HepG2 (cell line): ENCODE measurements around the gene NLRC3. TPM values are rescaled to one million over a fixed set of nuclear protein-coding genes. Genes with fewer than 3 reads are reported as not detected.

Experiments used
- ETV6 ChIP-seq: sonication (generic); formaldehyde crosslinking; conservative IDR thresholded peaks from 2 replicates; pipeline ENCODE4 v1.4.0; 2020; ENCODE audit warnings: missing genetic modification reagents
- GATAD1 ChIP-seq: IDR thresholded peaks from 2 replicates; pipeline ENCODE4 v1.6.1; 2016; ENCODE audit warnings: missing genetic modification reagents, missing compliant biosample characterization
- GTF2F1 ChIP-seq: fragments of 150-350 bp; IDR thresholded peaks from 2 replicates; pipeline ENCODE4 v1.6.1; 2014; ENCODE audit warnings: low read length
- HNF4G ChIP-seq, 2 experiments: sonication (generic) in 1 of 2; formaldehyde crosslinking in 1 of 2; IDR thresholded peaks; 2 replicates each; pipeline versions ENCODE4 v1.4.0 to v1.6.1; 2011 to 2020; ENCODE audit warnings: borderline replicate concordance in 2 of 2, low read depth in 2 of 2, mild to moderate bottlenecking in 2 of 2, low read length in 1 of 2, missing genetic modification reagents in 1 of 2, moderate library complexity in 1 of 2
- MAFF ChIP-seq: IDR thresholded peaks from 2 replicates; pipeline ENCODE4 v1.6.1; 2011; ENCODE audit warnings: low read depth, low read length, improper control_type of control experiment
- NFKB2 ChIP-seq: sonication (generic); formaldehyde crosslinking; IDR thresholded peaks from 2 replicates; pipeline ENCODE4 v1.4.0; 2020; ENCODE audit warnings: missing genetic modification reagents, borderline replicate concordance
- NR2F6 ChIP-seq, 2 experiments: IDR thresholded peaks; 2 replicates each; pipeline ENCODE4 v1.6.1; 2016; ENCODE audit warnings: antibody characterized with exemption in 1 of 2, mild to moderate bottlenecking in 1 of 2
- SMARCC2 ChIP-seq: fragments of 450-650 bp; IDR thresholded peaks from 2 replicates; pipeline ENCODE4 v1.6.1; 2017; ENCODE audit warnings: antibody characterized with exemption, mild to moderate bottlenecking
- SP4 ChIP-seq: sonication (generic); formaldehyde crosslinking; IDR thresholded peaks from 2 replicates; pipeline ENCODE4 v1.8.1; 2023; ENCODE audit warnings: mild to moderate bottlenecking, missing genetic modification reagents
- STAT5B ChIP-seq: sonication (generic); formaldehyde crosslinking; IDR thresholded peaks from 2 replicates; pipeline ENCODE4 v1.4.0; 2020; ENCODE audit warnings: missing genetic modification reagents
- TOPORS ChIP-seq: sonication (generic); formaldehyde crosslinking; IDR thresholded peaks from 2 replicates; pipeline ENCODE4 v1.8.0; 2023; ENCODE audit warnings: mild to moderate bottlenecking, missing genetic modification reagents
- ZBTB21 ChIP-seq: sonication (generic); formaldehyde crosslinking; IDR thresholded peaks from 2 replicates; pipeline ENCODE4 v1.4.0; 2020; ENCODE audit warnings: missing genetic modification reagents
- ZBTB38 ChIP-seq: sonication (generic); formaldehyde crosslinking; IDR thresholded peaks from 2 replicates; pipeline ENCODE4 v1.5.1; 2020; ENCODE audit warnings: mild to moderate bottlenecking, missing genetic modification reagents
- ZNF292 ChIP-seq: sonication (generic); formaldehyde crosslinking; IDR thresholded peaks from 2 replicates; pipeline ENCODE4 v1.8.1; 2022; ENCODE audit warnings: mild to moderate bottlenecking, low read depth, missing genetic modification reagents, borderline replicate concordance
- ZNF335 ChIP-seq: sonication (generic); formaldehyde crosslinking; IDR thresholded peaks from 2 replicates; pipeline ENCODE4 v1.4.0; 2020; ENCODE audit warnings: missing genetic modification reagents
- ZNF382 ChIP-seq: sonication (generic); formaldehyde crosslinking; IDR thresholded peaks from 2 replicates; pipeline ENCODE4 v1.5.0; 2020; ENCODE audit warnings: missing genetic modification reagents, mild to moderate bottlenecking, borderline replicate concordance
- ZNF430 ChIP-seq: sonication (generic); formaldehyde crosslinking; IDR thresholded peaks from 2 replicates; pipeline ENCODE4 v1.9.0; 2021; ENCODE audit warnings: mild to moderate bottlenecking, missing genetic modification reagents
- ZSCAN25 ChIP-seq: sonication (generic); formaldehyde crosslinking; IDR thresholded peaks from 2 replicates; pipeline ENCODE4 v1.8.0; 2022; ENCODE audit warnings: mild to moderate bottlenecking, missing genetic modification reagents
- polyA plus RNA-seq, 8 experiments: library from polyadenylated mRNA; depleted of rRNA in 3 of 8; stranded (reverse) in 7 of 8; unstranded in 1 of 8; fragments of >200 nt; fragmentation: Illumina TruSeq in 4 of 8; extraction: Trizol in 4 of 8; gene quantifications; 2 replicates each; pipeline versions ENCODE4 v1.2.1 to v1.2.3, GENCODE V29; 2011 to 2016; ENCODE audit warnings: low read depth in 4 of 8, missing spikeins in 1 of 8, mixed read lengths in 1 of 8; ENCODE audit not compliant: insufficient read depth in 1 of 8
- total RNA-seq, 5 experiments: library from RNA; depleted of rRNA; stranded (reverse); fragments of >200 nt; fragmentation: Illumina TruSeq; extraction: Trizol; gene quantifications; 2 replicates each; pipeline ENCODE4 v1.2.3, GENCODE V29; 2016; ENCODE audit warnings: low read depth in 1 of 5
- TF ChIP-seq, protein P1 (sequence below): sonication (generic); formaldehyde crosslinking; IDR thresholded peaks from 2 replicates; pipeline ENCODE4 v1.4.0; 2020; ENCODE audit warnings: missing genetic modification reagents
- TF ChIP-seq, protein P2 (sequence below): sonication (generic); formaldehyde crosslinking; IDR thresholded peaks from 2 replicates; pipeline ENCODE4 v1.8.0; 2022; ENCODE audit warnings: mild to moderate bottlenecking, missing genetic modification reagents
- TF ChIP-seq, protein P3 (sequence below): sonication (generic); formaldehyde crosslinking; IDR thresholded peaks from 2 replicates; pipeline ENCODE4 v1.4.0; 2020; ENCODE audit warnings: mild to moderate bottlenecking, missing genetic modification reagents
- TF ChIP-seq, protein P4 (sequence below): sonication (generic); formaldehyde crosslinking; IDR thresholded peaks from 2 replicates; pipeline ENCODE4 v1.4.0; 2020; ENCODE audit warnings: low read depth, mild to moderate bottlenecking, missing genetic modification reagents
- TF ChIP-seq, protein P5 (sequence below): IDR thresholded peaks from 2 replicates; pipeline ENCODE4 v1.6.1; 2012; ENCODE audit warnings: inconsistent platforms
- TF ChIP-seq, protein P6 (sequence below): sonication (generic); formaldehyde crosslinking; IDR thresholded peaks from 2 replicates; pipeline ENCODE4 v1.4.0; 2020; ENCODE audit warnings: missing genetic modification reagents

The NLRC3 gene
- total and polyA plus RNA-seq, 2 of the 13 experiments (the other 11 are each of a cell fraction or from before 2014, with no cell fraction given), result not detected

DNA sequence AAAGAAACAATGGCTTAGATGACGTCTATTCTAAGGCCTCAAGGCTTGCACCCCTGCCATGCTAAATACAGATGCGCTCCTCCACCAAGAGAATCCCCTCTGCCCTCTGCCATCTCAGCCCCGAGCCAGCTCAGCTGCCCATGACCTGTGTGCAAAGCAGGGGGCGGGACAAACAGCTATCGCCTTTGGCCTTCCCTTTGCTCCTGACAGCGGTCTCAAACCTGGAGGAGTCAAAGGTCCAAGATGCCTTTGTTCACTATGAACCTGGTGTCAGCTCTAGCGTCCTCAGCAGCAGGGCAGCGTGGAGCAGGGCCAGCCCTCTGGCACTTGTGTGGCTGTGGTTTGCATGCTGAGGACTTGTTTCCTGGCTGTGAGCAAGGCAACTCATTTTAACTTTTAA, 21.9 kb upstream of the NLRC3 start (continued):
- TF ChIP-seq SMARCC2 (no peak), HNF4G (IDR thresholded peaks at IDR 0.05; ENCODE audit: borderline replicate concordance, low read depth, low read length) (peak; percentile 48), HNF4G (CRISPR knock-in tag; IDR thresholded peaks at IDR 0.05; ENCODE audit: borderline replicate concordance, low read depth) (no peak), ZBTB38 (CRISPR knock-in tag) (no peak), ZNF292 (peak; percentile 64; the same call in 1 of the 2 replicates), ZNF382 (CRISPR knock-in tag) (no peak), GATAD1 (no peak), NFKB2 (CRISPR knock-in tag) (0 out of 2 replicates have a peak, but pooled peaks have one; percentile 29), SP4 (0 out of 2 replicates have a peak, but pooled peaks have one; percentile 29), GTF2F1 (no peak), ETV6 (CRISPR knock-in tag) (no peak), TOPORS (CRISPR knock-in tag) (no peak), ZSCAN25 (CRISPR knock-in tag) (0 out of 2 replicates have a peak, but pooled peaks have one; percentile 34), ZBTB21 (CRISPR knock-in tag) (no peak), MAFF (no peak), STAT5B (CRISPR knock-in tag) (no peak), ZNF430 (CRISPR knock-in tag) (no peak), ZNF335 (no peak), NR2F6 (IDR thresholded peaks at IDR 0.05) (peak; percentile 47), NR2F6 (CRISPR knock-in tag; IDR thresholded peaks at IDR 0.05) (peak; percentile 18; the same call in 1 of the 2 replicates)
- TF ChIP-seq, protein P1, sequence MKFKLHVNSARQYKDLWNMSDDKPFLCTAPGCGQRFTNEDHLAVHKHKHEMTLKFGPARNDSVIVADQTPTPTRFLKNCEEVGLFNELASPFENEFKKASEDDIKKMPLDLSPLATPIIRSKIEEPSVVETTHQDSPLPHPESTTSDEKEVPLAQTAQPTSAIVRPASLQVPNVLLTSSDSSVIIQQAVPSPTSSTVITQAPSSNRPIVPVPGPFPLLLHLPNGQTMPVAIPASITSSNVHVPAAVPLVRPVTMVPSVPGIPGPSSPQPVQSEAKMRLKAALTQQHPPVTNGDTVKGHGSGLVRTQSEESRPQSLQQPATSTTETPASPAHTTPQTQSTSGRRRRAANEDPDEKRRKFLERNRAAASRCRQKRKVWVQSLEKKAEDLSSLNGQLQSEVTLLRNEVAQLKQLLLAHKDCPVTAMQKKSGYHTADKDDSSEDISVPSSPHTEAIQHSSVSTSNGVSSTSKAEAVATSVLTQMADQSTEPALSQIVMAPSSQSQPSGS (CRISPR knock-in tag), result no peak
- TF ChIP-seq, protein P2, sequence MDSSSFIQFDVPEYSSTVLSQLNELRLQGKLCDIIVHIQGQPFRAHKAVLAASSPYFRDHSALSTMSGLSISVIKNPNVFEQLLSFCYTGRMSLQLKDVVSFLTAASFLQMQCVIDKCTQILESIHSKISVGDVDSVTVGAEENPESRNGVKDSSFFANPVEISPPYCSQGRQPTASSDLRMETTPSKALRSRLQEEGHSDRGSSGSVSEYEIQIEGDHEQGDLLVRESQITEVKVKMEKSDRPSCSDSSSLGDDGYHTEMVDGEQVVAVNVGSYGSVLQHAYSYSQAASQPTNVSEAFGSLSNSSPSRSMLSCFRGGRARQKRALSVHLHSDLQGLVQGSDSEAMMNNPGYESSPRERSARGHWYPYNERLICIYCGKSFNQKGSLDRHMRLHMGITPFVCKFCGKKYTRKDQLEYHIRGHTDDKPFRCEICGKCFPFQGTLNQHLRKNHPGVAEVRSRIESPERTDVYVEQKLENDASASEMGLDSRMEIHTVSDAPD (CRISPR knock-in tag), result no peak
- TF ChIP-seq, protein P3, sequence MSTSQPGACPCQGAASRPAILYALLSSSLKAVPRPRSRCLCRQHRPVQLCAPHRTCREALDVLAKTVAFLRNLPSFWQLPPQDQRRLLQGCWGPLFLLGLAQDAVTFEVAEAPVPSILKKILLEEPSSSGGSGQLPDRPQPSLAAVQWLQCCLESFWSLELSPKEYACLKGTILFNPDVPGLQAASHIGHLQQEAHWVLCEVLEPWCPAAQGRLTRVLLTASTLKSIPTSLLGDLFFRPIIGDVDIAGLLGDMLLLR (CRISPR knock-in tag), result no peak
- TF ChIP-seq, protein P4, sequence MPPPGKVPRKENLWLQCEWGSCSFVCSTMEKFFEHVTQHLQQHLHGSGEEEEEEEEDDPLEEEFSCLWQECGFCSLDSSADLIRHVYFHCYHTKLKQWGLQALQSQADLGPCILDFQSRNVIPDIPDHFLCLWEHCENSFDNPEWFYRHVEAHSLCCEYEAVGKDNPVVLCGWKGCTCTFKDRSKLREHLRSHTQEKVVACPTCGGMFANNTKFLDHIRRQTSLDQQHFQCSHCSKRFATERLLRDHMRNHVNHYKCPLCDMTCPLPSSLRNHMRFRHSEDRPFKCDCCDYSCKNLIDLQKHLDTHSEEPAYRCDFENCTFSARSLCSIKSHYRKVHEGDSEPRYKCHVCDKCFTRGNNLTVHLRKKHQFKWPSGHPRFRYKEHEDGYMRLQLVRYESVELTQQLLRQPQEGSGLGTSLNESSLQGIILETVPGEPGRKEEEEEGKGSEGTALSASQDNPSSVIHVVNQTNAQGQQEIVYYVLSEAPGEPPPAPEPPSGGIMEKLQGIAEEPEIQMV (CRISPR knock-in tag), result no peak
- TF ChIP-seq, protein P5, sequence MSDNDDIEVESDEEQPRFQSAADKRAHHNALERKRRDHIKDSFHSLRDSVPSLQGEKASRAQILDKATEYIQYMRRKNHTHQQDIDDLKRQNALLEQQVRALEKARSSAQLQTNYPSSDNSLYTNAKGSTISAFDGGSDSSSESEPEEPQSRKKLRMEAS, result no peak
- TF ChIP-seq, protein P6, sequence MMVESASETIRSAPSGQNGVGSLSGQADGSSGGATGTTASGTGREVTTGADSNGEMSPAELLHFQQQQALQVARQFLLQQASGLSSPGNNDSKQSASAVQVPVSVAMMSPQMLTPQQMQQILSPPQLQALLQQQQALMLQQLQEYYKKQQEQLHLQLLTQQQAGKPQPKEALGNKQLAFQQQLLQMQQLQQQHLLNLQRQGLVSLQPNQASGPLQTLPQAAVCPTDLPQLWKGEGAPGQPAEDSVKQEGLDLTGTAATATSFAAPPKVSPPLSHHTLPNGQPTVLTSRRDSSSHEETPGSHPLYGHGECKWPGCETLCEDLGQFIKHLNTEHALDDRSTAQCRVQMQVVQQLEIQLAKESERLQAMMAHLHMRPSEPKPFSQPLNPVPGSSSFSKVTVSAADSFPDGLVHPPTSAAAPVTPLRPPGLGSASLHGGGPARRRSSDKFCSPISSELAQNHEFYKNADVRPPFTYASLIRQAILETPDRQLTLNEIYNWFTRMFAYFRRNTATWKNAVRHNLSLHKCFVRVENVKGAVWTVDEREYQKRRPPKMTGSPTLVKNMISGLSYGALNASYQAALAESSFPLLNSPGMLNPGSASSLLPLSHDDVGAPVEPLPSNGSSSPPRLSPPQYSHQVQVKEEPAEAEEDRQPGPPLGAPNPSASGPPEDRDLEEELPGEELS (CRISPR knock-in tag), result 0 out of 2 replicates have a peak, but pooled peaks have one; percentile 11
